HG02870 (cell line): Measurements from ENCODE around the gene BARX1.

Experiments
- ATAC-seq: cut with Tn5 transposase; IDR thresholded peaks from one replicate; pipeline ENCODE4 v1.9.1; 2021; ENCODE audit warnings: mild to moderate bottlenecking, moderate library complexity; ENCODE audit not compliant: unreplicated experiment

BARX1 gene

GRCh38 chr9:93929231-93929630 is 25.9 kb downstream of the BARX1 start:
- no peak for ATAC-seq

GRCh38 chr9:93922535-93922934 is 32.6 kb downstream of the BARX1 start:
- ATAC-seq: no peak

- no peak for ATAC-seq
These were observed 34.9 kb downstream of the BARX1 start for GRCh38 chr9:93920131-93920800.

- no peak for ATAC-seq
These were observed 37.1 kb downstream of the BARX1 start for GRCh38 chr9:93918061-93918460.

- ATAC-seq: no peak
These were observed 37.9 kb downstream of the BARX1 start for GRCh38 chr9:93917121-93917853.

GRCh38 chr9:93916358-93916757 is 38.8 kb downstream of the BARX1 start:
- ATAC-seq: no peak

- no peak for ATAC-seq
These were observed 43.2 kb downstream of the BARX1 start for GRCh38 chr9:93911801-93912554.

GRCh38 chr9:93911136-93911745 is 43.9 kb downstream of the BARX1 start:
- ATAC-seq: no peak

GRCh38 chr9:93910598-93910997 is 44.6 kb downstream of the BARX1 start:
- no peak for ATAC-seq

- no peak for ATAC-seq
These were observed 45.0 kb downstream of the BARX1 start for GRCh38 chr9:93910196-93910595.

- ATAC-seq: no peak
These were observed 45.9 kb downstream of the BARX1 start for GRCh38 chr9:93909242-93909616.

GRCh38 chr9:93908591-93909241 is 46.4 kb downstream of the BARX1 start:
- ATAC-seq: no peak

- ATAC-seq: no peak
These were observed 47.5 kb downstream of the BARX1 start for GRCh38 chr9:93907551-93908199.

GRCh38 chr9:93906195-93906880 is 48.8 kb downstream of the BARX1 start:
- ATAC-seq: no peak

- no peak for ATAC-seq
These were observed 49.6 kb downstream of the BARX1 start for GRCh38 chr9:93905473-93906133.

- ATAC-seq: no peak
These were observed 50.3 kb downstream of the BARX1 start for GRCh38 chr9:93904649-93905472.

GRCh38 chr9:93903886-93904648 is 51.1 kb downstream of the BARX1 start:
- ATAC-seq: no peak
